Colonic mucosa (tissue), 4 donors: ENCODE results near the gene PRR18. TPM values are rescaled to one million over a fixed set of nuclear protein-coding genes. Genes with fewer than 3 reads are reported as not detected.
"Not testable (repeated sequence)": the region's sequence is repeated elsewhere in the genome, so short reads cannot be mapped to it uniquely, and the experiment has no call there.

Experiments
- DNase-seq: peaks from one replicate; pipeline ENCODE4 v3.0.0-alpha.2; 2020
- H3K27ac ChIP-seq: fragments of 200-600 bp; one replicate; pipeline ENCODE4 v1.8.0; 2021
- H3K27me3 ChIP-seq: fragments of 200-600 bp; one replicate; pipeline ENCODE4 v1.8.0; 2021
- H3K36me3 ChIP-seq: fragments of 200-600 bp; one replicate; pipeline ENCODE4 v1.8.0; 2021
- H3K4me1 ChIP-seq: fragments of 200-600 bp; one replicate; pipeline ENCODE4 v1.8.0; 2021; ENCODE audit warnings: mild to moderate bottlenecking
- H3K4me3 ChIP-seq: fragments of 200-600 bp; one replicate; pipeline ENCODE4 v1.8.0; 2021
- H3K9ac ChIP-seq, 2 donors: one replicate each; pipeline ENCODE4 v1.7.0; 2013; ENCODE audit warnings: control low read depth in 2 of 2, low read depth in 2 of 2, low read length in 2 of 2
- H3K9me3 ChIP-seq: fragments of 200-600 bp; one replicate; pipeline ENCODE4 v1.8.0; 2021
- CTCF ChIP-seq: fragments of 200-600 bp; IDR thresholded peaks from one replicate; pipeline ENCODE4 v1.8.0; 2022; ENCODE audit warnings: antibody characterized with exemption, mild to moderate bottlenecking
- intact Hi-C: fragments of 100-400 bp; cut with DNase I; formaldehyde crosslinking; loops from one replicate; pipeline ENCODE4 v1.14.1; 2022
- total RNA-seq, 2 donors: library from RNA; stranded (reverse); fragmentation: NEBNext Ultra II Directional in 1 of 2; extraction: Animal tissue kit (Norgen Biotek cat#: 25700) in 1 of 2; gene quantifications; one replicate each; pipeline ENCODE4 v1.2.1, GENCODE V29; 2021
- donor health status: healthy.
- donor health status: DM: no; HTN: no; CAD: no.
- donor health status: DM: no; HTN: no; CAD: no.

The PRR18 gene
- total RNA-seq, 2 donors from 2014 or later, result not detected

- H3K9me3 ChIP-seq, result no peaks in the 10 kb centered on the region
- intact Hi-C loops, result no loop called here
- no peak for DNase-seq
- no peak overlapping the region for H3K9ac ChIP-seq
- TF ChIP-seq CTCF, result no peak
- no peak overlapping the region for H3K27ac ChIP-seq
- no peak overlapping the region for H3K4me3 ChIP-seq
- no peaks in the 10 kb centered on the region for H3K4me1 ChIP-seq
- H3K27me3 ChIP-seq, result no peaks in the 10 kb centered on the region
- no peaks in the 10 kb centered on the region for H3K36me3 ChIP-seq
These were observed 44.7 kb upstream of the PRR18 start for GRCh38 chr6:166352923-166353322.

- no peaks in the 10 kb centered on the region for H3K4me1 ChIP-seq
- H3K27me3 ChIP-seq, result no peaks in the 10 kb centered on the region
- peak; percentile 74 for DNase-seq
- TF ChIP-seq CTCF, result no peak
- no peaks in the 10 kb centered on the region for H3K9me3 ChIP-seq
- H3K4me3 ChIP-seq, result no peak overlapping the region
- H3K9ac ChIP-seq, result no peak overlapping the region
- intact Hi-C loops, result no loop called here
- peak overlapping the region; percentile 64 for H3K27ac ChIP-seq
- H3K36me3 ChIP-seq, result no peaks in the 10 kb centered on the region
These were observed 43.6 kb upstream of the PRR18 start for GRCh38 chr6:166351715-166352285.

- TF ChIP-seq CTCF, result no peak
- H3K27me3 ChIP-seq, result no peaks in the 10 kb centered on the region
- no peaks in the 10 kb centered on the region for H3K4me1 ChIP-seq
- no peak overlapping the region for H3K9ac ChIP-seq
- no peak overlapping the region for H3K4me3 ChIP-seq
- H3K27ac ChIP-seq, result no peak overlapping the region
- DNase-seq, result no peak
- no peaks in the 10 kb centered on the region for H3K36me3 ChIP-seq
- intact Hi-C loops, result no loop called here
- no peaks in the 10 kb centered on the region for H3K9me3 ChIP-seq
These were observed 40.2 kb upstream of the PRR18 start for GRCh38 chr6:166348305-166348949.

- Histone ChIP-seq H3K4me3 (no peak overlapping the region), H3K9ac (no peak overlapping the region), H3K27ac (no peak overlapping the region), H3K36me3 (no peaks in the 10 kb centered on the region), H3K9me3 (no peaks in the 10 kb centered on the region), H3K4me1 (no peaks in the 10 kb centered on the region), H3K27me3 (no peaks in the 10 kb centered on the region)
- no peak for TF ChIP-seq CTCF
- DNase-seq, result no peak
- intact Hi-C loops, result no loop called here
These were observed 38.8 kb upstream of the PRR18 start for GRCh38 chr6:166346965-166347364.

GRCh38 chr6:166346449-166346848, 38.3 kb upstream of the PRR18 start:
- H3K27me3 ChIP-seq, result no peaks in the 10 kb centered on the region
- no peaks in the 10 kb centered on the region for H3K9me3 ChIP-seq
- no peak for DNase-seq
- no peaks in the 10 kb centered on the region for H3K4me1 ChIP-seq
- H3K27ac ChIP-seq, result no peak overlapping the region
- intact Hi-C loops, result no loop called here
- no peak overlapping the region for H3K4me3 ChIP-seq
- no peak overlapping the region for H3K9ac ChIP-seq
- H3K36me3 ChIP-seq, result no peaks in the 10 kb centered on the region
- TF ChIP-seq CTCF, result no peak

- H3K36me3 ChIP-seq, H3K4me3 ChIP-seq, DNase-seq, H3K9ac ChIP-seq, intact Hi-C loops, H3K27me3 ChIP-seq, H3K27ac ChIP-seq, H3K9me3 ChIP-seq, H3K4me1 ChIP-seq: not testable (repeated sequence)
These were observed 37.5 kb upstream of the PRR18 start for GRCh38 chr6:166345672-166346071.

- not testable (repeated sequence) for H3K4me1 ChIP-seq, H3K27me3 ChIP-seq, H3K4me3 ChIP-seq, H3K36me3 ChIP-seq, DNase-seq, H3K9me3 ChIP-seq, H3K9ac ChIP-seq, H3K27ac ChIP-seq
- intact Hi-C loops, result loop anchor here (5.0 kb wide), 1 partner anchor 32 kb away; no protein-coding TSS in a partner anchor
These were observed 36.7 kb upstream of the PRR18 start for GRCh38 chr6:166344921-166345320.
